GM12891 (cell line): ENCODE data around the gene KRT84.

ENCODE experiments used
- POLR2A ChIP-seq: IDR thresholded peaks from 2 replicates; pipeline ENCODE4 v1.6.1; 2011; ENCODE audit warnings: low read depth, low read length, control low read depth
- POLR2AphosphoS5 ChIP-seq: IDR thresholded peaks from 2 replicates; pipeline ENCODE4 v1.6.1; 2011; ENCODE audit warnings: low read depth, low read length, control low read depth
- TAF1 ChIP-seq: IDR thresholded peaks from 2 replicates; pipeline ENCODE4 v1.6.1; 2011; ENCODE audit warnings: low read depth, low read length, control low read depth

- TF ChIP-seq POLR2AphosphoS5 (no peak), TAF1 (no peak), POLR2A (no peak)
Observed at GRCh38 chr12:52423035-52423434, 37.6 kb upstream of the KRT84 start.
